GM12872 (cell line): ENCODE data around the gene DCLK2.

Experiments
- CTCF ChIP-seq: IDR thresholded peaks from 3 replicates; pipeline ENCODE4 v1.5.1; 2011; ENCODE audit warnings: low read depth, mild to moderate bottlenecking, low read length, moderate library complexity; ENCODE audit not compliant: insufficient read depth

DCLK2 gene

GRCh38 chr4:150152766-150153165 lies 74.5 kb downstream of the DCLK2 start:
- no peak for TF ChIP-seq CTCF

- TF ChIP-seq CTCF: no peak
These were observed 77.1 kb downstream of the DCLK2 start for GRCh38 chr4:150155391-150155790.

- TF ChIP-seq CTCF: no peak
These were observed 78.3 kb downstream of the DCLK2 start for GRCh38 chr4:150156543-150156942.

- no peak for TF ChIP-seq CTCF
These were observed 79.8 kb downstream of the DCLK2 start for GRCh38 chr4:150158041-150158440.

- TF ChIP-seq CTCF: no peak
These were observed 82.2 kb downstream of the DCLK2 start for GRCh38 chr4:150160473-150160872.

- no peak for TF ChIP-seq CTCF
These were observed 82.9 kb downstream of the DCLK2 start for GRCh38 chr4:150161109-150161508.

GRCh38 chr4:150164055-150164454 lies 85.8 kb downstream of the DCLK2 start:
- no peak for TF ChIP-seq CTCF
